ENCODE results near the gene IQSEC2.
A peak's percentile ranks its signal among the peaks of the same experiment; 100 is the strongest.

The IQSEC2 gene

DNA sequence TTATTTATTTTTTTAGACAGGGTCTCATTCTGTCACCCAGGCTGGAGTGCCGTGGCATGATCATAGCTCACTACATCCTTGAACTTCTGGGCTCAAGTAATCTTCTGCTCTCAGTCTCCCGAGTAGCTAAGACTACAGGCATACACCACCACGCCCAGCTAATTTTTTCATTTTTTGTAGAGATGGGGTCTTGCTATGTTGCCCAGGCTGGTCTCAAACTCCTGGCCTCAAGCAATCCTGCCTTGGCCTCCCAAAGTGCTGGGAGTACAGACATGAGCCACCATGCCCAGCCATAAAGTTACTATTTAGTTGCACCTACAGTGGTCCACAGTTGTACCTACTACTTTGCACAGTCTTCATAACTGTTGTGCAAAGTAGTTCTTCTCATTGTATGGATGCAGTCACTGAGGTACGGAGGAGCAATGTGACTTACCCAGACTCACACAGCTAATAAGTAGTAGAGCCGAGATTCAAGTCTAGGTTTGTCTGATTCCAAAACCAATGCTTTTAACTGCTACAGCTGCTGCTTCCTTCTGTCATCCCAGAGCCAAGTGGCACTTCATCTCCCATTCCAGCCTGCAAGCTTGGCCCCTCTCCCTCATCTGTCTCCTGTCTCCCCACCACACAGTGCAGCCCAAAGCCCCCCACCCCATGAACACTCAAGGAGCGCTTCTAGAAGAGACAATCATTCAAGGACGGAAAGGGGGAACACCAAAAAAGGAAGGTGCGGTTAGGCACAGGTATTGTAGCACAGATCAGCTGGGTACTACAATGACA, 24.0 kb upstream of the IQSEC2 start:
- DNase-seq, result no peak

GRCh38 chrX:53303195-53303594, 21.8 kb upstream of the IQSEC2 start:
- DNase-seq, result no peak

- DNase-seq, result no peak
Observed at GRCh38 chrX:53300157-53300556, 18.8 kb upstream of the IQSEC2 start.

GRCh38 chrX:53294024-53294648, 12.8 kb upstream of the IQSEC2 start:
- DNase-seq, result no peak

- DNase-seq, result no peak
Observed at GRCh38 chrX:53291596-53291995, 10.2 kb upstream of the IQSEC2 start.

GRCh38 chrX:53290441-53291041, 9.2 kb upstream of the IQSEC2 start:
- no peak for DNase-seq

- peak in 2 of 5 experiments; percentile 4 to 38 for DNase-seq
Observed at GRCh38 chrX:53288189-53288588, 6.8 kb upstream of the IQSEC2 start.

DNA sequence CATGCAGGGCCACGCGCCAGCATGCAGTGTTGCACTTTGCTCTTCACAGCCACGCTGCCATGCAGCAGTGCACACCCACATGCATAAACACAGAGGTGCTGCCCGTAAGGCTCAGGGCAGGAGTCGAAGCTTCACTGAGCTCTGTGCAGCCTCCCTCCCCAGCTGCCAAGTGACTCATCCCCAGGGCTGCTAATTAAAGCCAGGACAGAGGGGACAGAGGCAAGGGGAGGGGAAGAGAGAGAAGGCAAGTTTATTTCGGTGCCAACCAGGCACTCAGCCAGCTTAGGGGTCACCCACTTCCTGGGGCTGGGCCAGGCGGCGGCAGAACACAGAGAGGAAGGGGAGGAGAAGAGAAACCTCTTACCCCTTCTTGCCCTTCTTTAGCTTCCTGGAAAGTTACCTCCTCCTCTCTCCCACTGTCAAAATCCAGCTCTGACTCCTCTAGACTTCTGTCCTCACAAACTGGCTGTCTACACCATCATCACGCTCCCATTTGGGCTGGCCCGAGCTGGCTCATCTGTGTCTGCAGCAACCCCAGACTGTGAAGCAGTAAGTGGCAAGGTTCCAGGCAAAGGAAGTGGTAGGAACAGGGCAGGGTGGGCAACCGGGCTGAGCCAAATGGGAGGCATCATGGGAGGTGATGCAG, 6.2 kb upstream of the IQSEC2 start:
- DNase-seq, result peak in 2 of 5 experiments; percentile 45 to 61

DNA sequence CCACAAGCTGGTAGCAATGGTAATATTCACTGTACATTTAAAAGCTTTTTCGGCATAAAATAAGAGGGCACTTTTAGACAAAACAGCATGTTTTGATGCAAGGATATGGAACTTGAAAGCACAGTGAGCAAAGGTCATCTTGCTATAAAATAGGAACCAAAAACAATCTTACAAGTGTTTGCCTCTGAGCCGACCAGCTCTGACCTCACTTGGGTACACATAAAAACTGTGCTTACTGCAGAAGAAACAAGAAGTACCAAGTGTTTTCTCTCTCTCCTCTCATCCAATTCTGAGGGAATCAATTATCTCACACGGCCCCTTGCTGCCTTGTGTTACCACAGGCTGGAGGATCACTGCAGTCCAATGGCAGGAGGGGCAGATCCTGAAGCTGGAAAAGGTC, 4.8 kb upstream of the IQSEC2 start:
- no peak for DNase-seq

DNA sequence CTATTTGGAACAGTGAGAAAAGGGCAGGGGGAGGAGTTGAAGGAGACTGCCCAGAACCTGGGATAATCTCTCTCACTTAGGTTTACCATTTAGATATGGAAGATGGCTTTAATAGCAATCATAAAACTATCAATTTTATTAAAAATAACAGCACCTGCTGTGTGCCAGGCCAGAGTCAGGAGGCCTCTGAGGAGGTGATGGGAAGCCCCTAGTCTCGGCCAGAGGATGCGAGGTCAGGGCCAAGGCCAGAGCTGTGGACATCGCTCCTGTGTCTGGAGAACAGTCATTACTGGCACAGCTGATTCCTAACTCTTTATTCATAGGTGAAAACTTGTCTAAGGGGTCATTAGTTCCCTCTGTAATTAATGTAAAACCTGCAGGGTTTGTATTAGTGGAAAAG, 4.2 kb upstream of the IQSEC2 start:
- no peak for DNase-seq

- DNase-seq, result peak in 4 of 5 experiments; percentile 11 to 34 (median 22)
Observed at GRCh38 chrX:53284684-53285447, 3.5 kb upstream of the IQSEC2 start.

DNA sequence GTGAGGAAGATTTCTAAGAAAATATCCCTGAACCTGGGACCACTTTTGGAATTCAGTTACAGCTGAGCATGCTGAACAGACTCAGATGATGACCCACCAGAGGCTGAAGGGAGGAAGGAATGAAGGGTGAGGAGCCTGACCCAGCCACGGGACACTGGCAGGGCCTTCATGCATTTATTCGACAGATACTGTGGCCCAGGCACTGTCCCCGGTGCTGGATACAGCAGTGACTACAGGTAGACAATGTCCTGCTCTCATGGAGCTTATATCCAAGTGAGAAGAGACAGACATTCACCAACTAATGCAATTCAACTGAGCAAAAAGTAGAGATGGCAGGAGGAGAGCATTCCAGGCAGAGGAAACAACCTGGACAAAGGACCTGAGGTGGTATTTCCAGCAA, 2.2 kb upstream of the IQSEC2 start:
- DNase-seq, result no peak

- DNase-seq, result no peak
Observed at GRCh38 chrX:53283099-53283498, 1.7 kb upstream of the IQSEC2 start.

DNA sequence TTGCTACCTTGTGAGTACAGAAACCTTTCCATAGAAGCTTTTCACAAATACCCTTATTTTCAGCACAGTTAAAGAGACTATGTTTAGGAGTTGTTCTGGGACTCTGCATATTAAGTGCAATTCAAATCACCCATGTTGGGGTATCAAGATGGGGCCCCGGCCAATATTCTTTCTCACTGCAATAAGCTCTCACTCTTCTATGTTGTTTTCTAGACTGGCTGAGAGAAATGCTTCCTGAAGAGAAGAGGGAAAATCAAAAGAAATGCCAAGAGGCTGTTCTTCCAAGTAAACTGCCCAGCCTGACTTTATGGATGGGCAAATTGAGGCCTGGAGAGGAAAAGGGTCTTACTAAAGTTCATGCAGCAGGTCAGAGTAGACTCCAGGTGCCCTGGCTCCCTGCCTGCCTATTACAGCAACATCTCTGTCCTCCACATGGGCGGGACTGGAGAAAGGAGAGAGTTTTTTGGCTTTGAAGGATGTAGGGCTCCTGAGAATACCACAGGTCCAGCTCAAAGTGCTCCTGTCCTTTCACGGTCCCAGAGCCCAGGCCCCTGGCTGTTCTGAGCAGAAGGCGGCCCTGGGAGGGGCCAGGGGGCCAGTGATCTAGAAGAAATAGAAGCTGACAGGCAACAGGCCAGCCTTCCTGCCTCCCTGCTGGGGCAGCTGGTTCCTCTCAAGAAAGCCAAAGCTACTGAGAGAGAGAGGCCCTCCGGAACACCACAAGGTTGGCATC, 745 bp upstream of the IQSEC2 start:
- no peak for DNase-seq

GRCh38 chrX:53280331-53281320, 758 bp downstream of the IQSEC2 start:
- DNase-seq, result no peak

DNA sequence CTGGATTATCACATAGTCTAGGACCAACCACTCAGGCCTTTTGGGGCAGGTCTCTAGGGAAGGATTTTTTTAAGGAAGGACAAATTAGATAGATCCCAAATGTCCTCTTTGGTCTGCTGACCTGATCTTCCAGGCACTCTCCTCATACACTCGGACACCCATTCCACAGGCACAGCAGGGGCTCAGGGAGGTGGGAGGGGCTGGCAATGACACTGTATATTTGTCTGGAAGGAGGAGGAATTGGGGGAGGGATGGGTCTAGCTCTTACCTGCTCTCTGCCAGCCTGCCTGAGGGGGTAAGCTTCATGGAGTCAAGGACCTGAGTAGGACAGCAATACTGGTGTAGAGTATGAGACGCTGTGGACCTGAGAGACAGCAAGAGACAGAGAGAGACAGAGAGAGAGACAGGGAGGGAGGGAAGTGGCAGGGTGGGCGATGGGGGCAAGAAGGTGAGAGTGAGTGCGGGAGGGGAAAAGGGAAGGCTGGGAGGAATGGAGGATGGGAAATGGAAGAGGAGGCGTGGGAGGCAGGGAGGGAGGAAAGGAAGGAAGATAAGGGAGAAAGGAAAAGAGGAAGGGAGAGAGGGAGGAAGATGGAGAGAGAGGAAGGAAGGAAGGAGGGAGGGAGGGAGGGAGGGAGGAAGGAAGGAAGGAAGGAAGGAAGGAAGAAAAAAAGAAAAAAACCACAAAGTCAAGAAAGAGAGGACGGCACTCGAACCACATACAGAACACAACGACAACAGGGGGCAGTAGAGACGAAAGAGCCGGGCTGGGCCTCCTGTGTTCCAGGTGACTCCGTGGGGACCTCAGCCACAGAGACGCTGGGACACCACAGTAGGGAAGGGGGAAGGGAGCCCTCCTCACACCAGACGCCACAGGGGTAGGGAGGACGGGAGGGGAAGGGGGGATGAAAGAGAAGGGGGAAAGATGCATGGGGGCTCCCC, 1.8 kb downstream of the IQSEC2 start:
- DNase-seq, result peak in 1 of 5 experiments; percentile 15

GRCh38 chrX:53272808-53273337, 8.5 kb downstream of the IQSEC2 start:
- DNase-seq, result no peak

DNA sequence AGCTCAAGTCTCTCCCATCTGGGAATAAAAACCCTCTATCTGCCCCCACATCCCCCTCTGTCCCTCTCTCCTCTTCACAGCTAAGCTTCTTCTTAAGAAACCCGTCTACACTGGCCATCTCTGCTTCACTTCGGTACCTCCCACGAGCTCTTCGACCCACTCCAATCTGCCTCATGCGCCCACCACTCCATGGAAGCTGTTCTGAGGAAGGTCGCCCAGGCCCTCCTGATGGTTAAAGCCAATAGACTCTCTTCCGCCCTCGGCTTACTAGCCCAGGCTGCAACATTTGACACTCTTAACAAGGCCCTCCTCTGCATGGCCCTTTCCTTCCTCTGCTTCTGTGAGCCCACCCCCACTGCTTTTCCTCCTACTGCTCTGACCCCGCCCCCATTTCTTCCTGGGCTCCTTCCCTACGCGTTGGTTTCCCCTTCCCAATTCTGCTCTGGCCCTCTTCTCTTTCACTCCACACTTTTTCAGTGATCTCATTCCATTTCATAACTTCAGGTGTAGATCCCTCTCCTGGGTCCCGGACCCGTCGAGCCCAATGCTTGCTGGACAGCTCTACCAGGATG, 11.8 kb downstream of the IQSEC2 start:
- DNase-seq, result no peak

- no peak for DNase-seq
Observed at GRCh38 chrX:53268173-53268572, 13.2 kb downstream of the IQSEC2 start.
